Measurements from ENCODE around the gene CITED1.

DNA sequence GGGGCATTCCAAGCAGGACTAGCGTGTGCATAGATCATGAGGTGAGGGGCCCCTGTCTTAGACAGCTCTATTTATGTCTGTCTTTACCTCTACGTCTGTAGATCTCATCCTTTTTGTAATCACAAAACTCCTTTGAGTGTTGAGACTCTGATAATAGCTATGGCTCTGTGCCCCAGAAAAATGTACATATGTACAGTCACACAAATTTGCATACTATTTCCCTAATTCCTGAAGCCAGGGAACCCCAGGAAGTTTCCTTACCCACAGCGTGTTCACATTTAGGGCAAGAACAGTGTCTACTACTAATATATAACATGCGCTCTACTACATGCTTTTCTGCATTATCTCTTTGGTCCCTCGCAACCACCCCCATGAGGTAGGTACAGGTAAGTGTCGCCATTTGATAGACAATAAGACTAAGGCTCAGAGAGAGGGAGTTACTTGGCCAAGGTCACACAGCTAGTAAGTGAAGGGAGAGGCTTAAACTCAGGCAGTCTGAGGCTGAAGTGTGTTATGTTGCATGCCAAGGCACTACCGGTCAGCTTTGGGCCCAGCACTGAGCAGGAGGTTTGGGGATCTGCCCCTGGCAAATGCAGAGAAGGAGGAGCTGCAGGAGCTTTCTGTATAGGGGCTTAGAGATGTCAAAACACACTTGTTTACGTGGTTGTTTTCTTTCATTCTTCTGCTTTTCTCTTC lies 21.0 kb upstream of the CITED1 start:
- no peak for TF ChIP-seq ZNF274 (IDR thresholded peaks at IDR 0.05; ENCODE audit: low read depth, low read length)
- no peak for TF ChIP-seq YY1 (IDR thresholded peaks at IDR 0.05; ENCODE audit: insufficient read depth, insufficient read length)
- no peak for TF ChIP-seq SUZ12 (IDR thresholded peaks at IDR 0.05; ENCODE audit: extremely low read depth, insufficient read depth, insufficient read length)
